HG03280 (cell line): ENCODE results near the gene PIGS.
"Not testable (repeated sequence)": the region's sequence is repeated elsewhere in the genome, so short reads cannot be mapped to it uniquely, and the experiment has no call there.

Experiments
- ATAC-seq: cut with Tn5 transposase; IDR thresholded peaks from one replicate; pipeline ENCODE4 v1.9.1; 2021; ENCODE audit warnings: mild to moderate bottlenecking, moderate library complexity; ENCODE audit not compliant: unreplicated experiment

Gene PIGS

DNA sequence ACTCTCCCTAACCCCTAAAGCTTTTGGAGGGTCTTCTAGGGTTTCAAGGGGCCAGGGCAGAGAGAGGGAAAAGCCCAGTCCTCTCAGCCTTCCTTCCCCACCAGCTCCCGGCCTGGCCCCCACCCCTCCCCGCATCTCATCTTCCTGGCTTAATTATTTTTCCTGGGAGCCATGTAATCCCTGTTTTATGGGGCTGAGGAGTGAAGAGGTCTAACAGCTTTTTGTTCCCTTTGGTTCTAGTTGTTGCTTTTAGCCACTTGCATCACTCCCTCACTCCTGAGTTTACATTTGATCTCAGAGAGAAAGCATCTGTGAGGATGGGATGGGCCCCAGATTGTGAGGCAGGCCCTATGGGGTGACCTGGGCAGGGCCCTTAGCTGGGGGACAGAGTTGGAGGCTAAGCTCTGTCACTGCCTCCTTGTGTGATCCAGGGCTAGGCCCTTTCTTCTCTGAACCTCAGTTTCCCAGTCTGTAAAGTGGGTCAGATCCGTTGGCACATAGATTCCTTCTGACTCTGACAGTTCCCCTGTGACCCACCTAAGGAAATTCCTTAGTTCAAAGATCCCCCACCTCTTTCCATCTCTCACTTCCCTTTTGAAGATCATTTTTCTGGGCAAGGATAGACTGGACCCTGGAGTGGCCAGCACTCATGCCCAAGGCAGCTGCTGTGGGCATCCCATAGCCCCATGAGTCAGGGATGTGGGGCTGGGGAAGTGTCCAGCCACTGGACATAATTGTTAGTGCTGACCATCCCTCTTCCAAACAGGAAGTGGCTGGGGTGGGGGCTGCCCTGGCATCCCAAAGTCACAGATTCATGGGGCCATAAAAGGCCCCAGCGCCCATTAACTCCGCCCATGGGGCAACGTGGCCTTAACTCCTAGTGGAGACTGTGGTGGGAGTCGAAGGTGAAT is 39.0 kb downstream of the PIGS start:
- ATAC-seq = no peak

DNA sequence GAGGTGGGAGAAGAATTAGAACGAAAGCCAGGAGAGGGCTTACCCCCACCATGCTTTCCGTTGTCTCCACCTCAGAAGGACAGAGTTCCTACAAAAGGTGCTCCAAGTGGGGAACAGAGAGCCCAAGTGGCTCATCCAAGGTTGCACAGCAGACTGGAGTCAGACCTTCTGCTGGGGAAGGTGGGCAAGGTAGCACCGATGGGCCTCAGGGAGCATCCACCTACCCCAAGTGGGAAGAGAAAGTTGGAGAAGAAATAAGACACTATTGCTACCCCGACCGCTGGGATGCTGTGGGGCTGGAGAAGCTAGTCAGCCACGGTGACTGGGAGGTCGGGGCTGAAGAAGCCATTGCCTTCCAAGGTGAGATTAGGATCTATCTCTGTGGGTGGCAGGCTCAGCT is 40.4 kb downstream of the PIGS start:
- ATAC-seq = no peak

DNA sequence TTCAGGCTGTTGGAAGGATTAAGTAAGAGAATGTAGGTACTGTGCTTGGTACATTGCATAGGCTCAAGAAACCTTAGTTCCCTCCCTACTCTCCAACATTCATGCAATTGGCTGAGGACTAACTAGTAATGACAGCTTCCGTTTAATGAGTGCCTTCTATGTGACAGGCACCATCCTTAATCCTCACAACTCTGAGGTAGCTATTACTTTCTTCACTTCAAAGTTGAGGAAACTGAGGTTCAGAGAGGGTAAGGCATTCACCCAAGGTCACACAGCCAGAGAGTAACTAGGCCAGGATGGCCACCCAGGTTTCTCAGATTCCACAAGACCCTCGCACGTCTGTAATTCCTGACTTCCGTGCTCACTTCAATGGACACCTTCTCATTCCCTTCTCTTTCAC is 41.1 kb downstream of the PIGS start:
- no peak for ATAC-seq

DNA sequence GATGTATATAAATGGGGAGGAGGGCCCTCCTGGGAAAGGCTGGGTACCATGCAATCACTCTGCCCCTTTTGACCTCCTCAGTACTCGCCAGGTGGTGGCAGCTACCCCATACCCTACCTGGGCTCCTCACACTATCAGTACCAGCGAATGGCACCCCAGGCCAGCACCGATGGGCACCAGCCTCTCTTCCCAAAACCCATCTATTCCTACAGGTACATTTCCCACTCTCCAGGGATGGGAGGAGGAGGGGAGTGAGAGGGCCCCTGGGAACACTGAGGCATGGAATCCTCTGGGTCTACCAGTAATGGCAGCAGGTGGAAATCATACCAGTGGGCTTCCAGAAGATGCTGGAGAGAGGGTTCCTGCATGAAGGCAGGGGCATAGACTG is 42.3 kb downstream of the PIGS start:
- no peak for ATAC-seq

DNA sequence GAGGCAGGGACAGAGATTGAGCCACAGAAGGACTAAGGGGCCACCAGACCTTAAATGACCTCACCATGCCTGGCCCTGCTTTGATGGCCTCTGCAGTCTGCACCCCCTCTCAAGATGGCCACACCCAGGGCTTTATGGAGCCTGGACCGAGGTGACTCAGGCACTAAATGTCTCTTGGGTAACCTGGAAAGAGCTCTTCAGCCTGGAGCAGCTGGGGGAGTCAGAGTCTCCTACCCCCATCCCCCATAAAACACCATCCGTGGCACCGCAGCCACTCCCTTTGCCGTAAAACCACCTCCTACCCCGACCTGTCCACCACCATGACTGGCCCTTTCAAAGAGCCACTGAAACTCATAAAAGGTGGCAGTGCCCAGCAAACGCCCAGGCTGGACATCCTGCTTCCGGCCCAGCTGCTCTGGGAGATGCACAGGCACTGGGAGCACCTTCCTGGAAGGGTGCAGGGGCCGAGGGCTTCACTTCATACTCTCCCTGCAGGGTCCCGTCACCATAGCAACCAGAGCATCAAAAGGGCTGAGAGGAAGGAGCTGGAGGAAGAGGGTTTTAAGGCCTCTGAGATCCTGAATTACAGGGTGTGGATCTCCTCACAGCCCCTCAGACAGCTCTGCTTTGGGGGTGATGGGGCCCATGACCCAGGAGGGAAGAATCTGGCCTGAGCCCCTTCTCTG is 42.9 kb downstream of the PIGS start:
- ATAC-seq = no peak

DNA sequence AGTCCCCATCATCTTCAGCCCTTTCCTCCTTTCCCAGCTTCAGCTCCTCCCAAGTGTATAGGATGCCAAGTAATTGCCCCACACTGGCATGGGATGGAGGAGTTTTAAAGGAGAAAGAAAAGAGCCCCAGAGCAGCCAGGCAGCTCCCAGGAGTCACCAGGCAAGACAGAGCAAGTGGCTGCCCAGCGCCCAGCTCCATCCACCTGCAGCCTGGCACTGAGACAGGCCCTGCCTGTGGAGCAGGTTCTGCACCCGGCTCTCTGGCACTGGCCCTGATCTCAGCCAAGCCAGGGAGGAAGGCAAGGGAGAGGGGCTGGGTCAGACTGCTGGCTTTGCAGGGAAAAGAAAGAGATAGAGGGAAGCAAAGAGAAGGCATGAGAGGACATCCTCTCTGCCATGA is 43.5 kb downstream of the PIGS start:
- no peak for ATAC-seq

DNA sequence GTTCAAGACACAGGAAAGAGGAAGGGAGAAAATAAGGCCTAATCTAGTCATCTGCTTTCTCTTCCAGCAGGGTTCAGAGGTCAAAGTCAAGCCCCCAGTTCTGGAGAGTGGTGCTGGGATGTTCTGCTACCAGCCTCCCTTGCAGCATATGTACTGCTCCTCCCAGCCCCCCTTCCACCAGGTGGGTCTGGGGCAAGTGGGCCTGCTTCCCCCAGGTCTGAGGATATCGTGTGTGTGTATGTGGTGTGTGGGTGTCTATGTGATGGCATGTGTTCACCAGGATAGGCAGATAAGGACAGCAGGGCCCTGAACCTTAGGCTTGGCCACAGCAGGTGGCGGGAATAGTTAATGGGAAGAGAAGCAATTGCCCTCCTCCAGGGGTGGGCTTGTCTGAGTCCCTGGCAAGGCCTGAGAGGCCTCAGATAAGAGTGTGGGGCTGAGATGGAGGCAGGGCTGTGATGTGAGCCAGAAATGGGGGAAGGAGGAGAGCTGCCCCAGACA is 44.1 kb downstream of the PIGS start:
- no peak for ATAC-seq

DNA sequence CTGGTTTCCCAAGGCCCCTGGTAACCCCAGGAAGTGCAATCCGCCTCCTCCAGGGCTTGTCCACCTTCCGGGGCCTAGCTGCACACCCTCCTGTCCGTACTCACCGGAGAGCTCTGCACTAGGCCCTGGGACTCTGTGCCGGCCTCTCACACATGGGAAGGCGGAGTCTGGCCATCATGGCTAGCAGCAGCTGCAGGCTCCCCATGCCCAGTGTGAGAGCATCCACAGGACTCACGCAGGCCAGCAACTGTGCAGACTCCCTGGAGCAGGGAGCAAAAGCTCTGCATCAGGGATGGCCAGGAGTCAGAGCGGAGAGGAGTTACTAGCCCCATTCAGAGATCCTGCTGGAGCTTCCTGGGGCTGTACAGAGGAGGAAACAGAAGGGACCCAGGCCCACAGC is 44.9 kb downstream of the PIGS start:
- ATAC-seq = no peak

DNA sequence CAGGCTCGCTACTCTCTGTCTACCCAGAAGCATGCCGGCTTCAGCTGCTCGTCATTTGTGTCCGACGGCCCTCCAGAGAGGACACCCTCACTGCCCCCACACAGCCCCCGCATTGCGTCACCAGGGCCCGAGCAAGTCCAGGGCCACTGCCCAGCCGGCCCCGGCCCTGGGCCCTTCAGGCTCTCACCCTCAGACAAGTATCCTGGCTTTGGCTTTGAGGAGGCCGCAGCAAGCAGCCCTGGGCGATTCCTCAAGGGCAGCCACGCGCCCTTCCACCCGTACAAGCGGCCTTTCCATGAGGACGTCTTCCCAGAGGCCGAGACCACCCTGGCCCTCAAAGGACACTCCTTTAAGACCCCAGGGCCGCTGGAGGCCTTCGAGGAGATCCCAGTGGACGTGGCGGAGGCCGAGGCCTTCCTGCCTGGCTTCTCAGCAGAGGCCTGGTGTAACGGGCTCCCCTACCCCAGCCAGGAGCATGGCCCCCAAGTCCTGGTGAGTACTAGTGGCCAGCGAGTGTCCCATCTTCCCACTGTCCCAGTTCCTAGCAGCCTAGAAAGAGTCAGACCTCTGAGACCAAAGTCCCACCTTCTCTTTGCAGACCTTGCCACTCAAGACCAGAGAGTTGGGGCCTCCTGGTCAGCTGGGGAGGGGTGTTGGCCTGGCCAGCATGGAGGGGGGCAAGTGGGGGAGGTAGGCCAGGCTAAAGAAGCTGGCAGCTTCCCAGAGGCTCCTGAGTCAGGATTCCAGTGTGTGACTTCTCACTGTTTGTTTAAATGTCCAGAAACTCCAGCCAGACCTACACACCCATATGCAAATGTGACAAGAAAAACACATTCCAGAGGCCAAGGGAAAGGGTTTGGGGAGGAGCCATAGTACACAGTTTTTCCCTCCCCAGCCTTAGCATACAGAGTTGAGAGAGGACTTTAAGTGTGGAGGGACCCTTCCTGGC is 46.6 kb downstream of the PIGS start:
- ATAC-seq = no peak

DNA sequence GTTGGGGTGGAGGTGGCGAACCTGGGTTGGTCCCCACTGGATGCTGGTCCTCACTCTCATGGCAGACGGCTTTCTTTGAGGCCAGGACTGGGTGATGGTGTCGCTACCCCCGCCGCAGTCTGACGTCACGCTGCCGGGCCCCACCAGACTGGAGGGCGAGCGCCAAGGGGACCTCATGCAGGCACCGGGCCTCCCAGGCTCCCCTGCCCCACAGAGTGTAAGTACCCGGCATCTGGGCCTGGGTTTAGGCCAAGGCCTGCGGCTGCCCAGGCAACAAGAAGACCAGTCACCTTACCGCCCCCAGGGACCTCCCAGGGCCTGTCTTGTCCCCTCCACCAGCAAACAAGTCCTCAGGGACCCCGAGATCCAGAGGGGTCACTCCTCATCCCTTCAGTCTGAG is 47.4 kb downstream of the PIGS start:
- no peak for ATAC-seq

DNA sequence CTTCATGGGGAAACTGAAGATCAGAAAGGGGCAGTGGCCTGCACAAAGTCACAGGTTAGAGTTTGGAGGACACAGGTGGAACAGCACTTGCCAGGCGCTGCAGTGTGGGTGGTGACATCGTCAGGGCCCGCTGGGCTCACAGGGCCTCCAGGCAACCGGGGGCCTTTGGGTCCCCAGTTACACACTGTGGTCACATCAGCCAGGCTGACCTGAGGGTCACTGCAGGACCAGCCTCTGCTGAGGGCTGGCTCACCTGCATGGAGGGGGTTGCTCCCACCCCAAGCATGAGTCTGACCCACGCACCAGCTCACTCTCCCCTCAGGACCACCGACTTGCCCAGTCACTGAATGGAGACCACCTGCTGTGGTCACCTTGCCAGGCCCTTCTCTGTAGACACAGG is 48.1 kb downstream of the PIGS start:
- ATAC-seq = no peak

DNA sequence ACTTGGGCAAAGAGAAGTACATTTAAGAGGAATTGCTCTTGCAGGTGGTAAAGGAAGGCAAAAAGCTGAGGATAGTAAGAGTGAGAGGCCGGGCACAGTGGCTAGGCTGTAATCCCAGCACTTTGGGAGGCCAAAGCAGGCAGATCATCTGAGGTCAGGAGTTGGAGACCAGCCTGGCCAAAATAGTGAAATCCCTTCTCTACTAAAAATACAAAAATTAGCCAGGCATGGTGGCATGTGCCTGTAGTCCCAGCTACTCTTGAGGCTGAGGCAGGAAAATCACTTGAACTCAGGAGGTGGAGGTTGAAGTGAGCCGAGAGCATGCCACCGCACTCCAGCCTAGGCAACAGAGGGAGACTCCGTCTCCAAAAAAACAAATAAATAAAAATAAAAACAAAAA is 49.0 kb downstream of the PIGS start:
- ATAC-seq = not testable (repeated sequence)

DNA sequence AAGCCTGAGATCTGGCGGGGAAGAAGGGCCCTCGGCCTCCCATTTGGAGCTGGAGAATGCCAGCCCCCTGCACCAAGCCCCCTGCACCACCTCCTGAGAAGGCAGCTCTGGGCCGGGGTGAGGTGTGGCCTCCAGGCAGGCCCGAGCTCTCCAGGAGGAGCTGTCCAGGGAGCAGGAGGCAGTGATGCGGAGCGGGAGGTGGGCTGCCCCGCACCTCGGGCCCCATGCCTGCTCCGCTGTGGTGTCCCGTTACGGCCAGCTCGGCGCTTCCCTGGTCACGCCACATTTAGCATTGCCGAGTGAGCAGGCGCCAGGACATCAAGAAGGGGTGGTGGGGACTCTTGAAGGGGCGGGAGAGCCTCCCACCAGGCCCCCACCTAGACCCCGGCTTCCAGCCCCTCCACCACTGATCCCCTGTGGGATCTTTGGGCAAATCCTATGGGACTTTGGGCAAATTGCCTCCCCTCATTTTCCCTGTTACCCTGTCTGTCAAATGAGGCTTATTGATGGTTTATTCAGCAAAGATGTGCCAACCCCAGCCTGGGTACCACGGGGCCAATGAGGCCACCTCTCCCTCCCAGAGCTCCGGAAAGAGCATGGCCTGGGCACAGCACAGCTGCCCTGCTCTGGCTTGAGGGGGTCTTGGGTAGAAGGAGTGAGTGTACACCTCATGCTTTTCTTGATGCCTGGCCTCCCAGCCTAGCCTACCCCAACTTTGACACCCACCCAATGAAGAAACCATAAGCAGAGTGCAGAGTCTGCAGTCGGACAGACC is 49.8 kb downstream of the PIGS start:
- no peak for ATAC-seq

DNA sequence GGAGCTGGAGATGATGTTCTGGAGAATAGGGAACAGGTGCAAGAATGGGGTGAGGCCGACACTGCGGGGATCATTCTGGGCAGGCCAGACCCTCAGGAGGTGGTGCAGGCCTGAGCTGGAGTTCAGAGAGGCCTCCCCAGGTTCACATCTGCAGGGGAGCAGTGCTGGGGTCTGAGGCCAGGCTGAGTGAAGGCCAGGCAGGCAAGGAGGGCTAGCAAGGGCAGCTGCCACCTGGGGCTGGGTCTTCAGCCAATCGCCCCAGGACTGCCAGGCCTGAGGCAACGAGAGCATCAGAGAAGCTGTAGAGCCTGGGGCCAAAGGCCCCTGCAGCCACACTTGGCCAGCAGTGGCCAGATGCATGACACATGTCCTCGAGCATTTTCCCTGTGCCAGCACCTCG is 50.6 kb downstream of the PIGS start:
- no peak for ATAC-seq

DNA sequence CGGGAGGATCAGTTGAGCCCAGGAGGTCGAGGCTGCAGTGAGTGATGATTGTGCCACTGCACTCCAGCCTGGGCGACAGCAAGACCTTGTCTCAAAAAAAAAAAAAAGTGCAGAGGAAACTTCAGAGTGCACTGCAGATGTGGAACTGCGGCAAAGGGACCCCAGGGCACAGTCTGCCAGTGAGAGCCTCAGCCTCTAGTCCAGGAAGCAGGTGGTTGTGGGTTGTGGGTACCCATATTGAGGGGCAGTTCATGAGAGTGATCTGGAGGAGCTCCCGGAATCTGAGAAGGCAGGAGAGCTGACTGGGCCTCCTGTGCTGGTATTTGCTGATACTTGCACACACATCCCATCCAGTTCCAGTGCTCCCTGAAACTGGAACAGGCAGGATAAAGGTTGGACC is 52.1 kb downstream of the PIGS start:
- ATAC-seq = no peak

DNA sequence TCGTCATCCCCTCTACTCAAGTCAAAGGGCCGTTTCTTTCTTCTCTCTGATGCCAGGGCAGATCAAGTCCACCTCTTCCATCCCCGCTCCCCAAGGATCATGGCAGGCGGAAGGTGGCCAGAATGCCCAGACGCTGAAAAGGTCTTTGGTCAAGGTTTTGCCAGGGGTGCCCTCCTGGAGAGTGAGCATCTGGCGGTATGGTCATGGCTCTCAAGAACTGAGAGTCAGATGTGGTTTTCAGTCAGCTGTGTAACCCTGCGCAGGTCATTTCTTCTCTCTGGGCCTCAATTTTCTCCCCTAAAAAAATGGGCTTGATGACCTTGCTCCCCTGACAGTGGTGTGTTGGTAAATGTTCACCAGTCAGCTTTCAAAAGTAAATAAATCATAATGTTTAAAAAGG is 52.7 kb downstream of the PIGS start:
- no peak for ATAC-seq

DNA sequence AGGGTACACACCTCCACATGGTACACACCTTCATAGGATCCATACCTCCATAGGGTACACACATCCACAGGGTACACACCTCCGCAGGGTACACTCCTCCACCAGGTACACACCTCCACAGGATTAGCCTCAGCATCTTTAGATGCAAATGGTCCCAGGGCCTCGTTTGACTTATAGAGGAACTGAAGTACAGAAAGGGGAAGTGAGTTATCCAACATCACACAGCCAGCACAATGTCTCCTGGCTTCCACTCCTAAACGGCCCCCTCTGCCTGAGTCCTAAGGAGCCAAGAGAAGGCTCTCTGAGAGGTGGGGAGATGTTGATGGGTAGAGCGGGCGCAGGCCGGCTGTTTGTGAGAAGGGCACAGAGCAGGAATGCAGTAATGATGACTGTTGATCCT is 53.2 kb downstream of the PIGS start:
- ATAC-seq = no peak

DNA sequence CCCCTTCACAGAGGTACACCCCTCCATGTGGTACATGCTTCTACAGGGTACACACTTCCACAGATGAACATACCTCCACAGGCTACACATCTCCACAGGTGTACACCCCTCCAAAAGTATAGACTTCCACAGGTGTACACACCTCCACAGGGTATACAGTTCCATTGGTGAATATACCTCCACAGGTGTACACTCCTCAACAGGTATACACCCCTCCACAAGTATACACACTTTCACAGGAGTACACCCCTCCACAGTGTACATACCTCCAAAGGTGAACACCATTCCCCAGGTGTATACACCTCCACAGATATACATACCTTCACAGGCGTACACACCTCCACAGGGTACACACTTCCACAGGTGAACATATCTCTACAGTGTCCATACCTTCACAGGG is 55.8 kb downstream of the PIGS start:
- ATAC-seq = no peak

DNA sequence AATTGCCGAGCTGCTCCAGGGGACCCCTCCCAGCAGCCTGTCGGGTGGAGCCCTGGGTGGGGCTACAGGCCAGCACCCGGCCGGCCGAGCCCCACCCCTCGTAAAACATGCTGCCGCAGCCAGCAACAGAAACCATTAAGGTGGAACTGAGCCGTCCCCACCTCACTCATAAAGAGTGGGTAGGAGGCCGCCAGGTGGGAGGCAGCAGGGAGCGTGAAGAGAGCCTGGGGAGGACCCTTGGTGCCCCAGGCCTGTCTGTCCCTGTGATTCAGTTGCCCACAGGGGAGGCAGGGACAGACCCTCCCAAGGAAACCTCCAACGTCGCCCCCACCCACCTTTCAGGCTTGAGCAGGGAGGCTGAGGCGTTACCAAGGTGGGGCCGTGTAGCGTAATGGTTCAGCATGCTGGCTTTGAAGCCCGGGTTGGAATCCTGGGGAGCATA is 56.7 kb downstream of the PIGS start:
- no peak for ATAC-seq

DNA sequence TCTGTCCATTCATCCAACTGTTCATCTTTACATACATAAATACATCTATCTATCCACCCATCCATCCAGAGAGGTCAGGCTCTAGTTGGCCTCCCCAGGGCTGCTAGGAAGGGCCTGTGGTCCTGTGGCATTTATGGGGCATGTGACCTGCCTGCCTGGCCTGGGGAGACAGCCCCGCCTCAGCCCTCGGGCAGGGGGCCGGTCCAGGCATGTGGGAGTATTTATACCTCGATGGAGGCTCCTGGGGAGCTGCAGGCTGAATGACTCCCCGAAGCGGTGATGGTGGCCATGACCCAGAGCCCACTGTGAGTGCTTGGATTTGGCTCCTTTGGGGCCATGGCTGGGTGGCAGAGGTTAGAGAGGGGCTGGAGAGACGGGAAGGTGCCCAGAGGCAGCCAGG is 57.8 kb downstream of the PIGS start:
- no peak for ATAC-seq
